Measurements from ENCODE around the gene MRPL58. TPM values are rescaled to one million over a fixed set of nuclear protein-coding genes. Genes with fewer than 3 reads are reported as not detected.

MRPL58 gene
- total RNA-seq, 4 donors from 2014 or later = 97.9 to 141 (median 107) TPM

DNA sequence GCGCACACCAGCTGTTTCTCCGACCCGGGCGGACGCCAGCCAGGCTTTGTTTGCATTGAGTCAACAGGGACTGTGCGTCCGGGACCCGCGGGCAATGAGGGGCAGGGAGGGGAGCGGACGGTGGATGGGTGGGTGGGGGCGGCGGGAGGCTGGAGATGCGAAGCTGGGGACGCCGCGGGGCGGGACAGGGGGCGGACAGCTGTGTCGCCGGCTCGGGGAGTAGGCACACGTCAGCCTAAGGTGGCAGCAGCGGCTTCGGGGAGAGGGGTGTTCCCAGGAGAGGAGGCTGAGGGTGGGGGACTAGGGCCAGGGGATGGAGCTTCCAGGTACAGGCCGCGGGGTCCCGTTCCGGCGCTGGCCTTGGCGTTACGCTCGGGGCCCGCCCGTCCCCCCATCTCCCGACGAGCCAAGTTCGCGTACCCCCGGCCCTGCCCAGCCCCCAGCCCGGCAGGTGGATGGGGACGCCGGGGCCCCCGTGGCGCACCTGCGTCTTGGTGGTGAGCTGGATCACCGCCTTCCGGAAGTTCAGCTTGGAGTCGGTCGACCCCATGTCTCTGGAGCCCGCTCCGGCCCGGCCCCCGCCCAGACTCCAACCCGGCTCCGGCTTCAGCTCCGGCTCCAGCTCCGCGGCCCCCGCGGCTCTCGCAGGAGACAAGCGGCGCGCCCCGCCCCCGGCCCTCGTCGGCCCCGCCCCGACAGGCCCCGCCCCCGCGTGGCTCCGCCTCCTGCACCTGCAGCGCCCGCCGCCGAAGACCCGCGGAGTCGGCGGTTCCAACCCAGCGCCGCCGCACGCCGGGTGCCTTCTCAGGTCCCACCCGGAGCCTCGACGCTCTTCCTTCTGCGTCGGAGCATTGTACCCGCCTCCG is 40.1 kb upstream of the MRPL58 start, which contains the start of gene HID1:
HID1 (minus strand) TSS at position 653 of the 866 bp plus-strand sequence; CDS start at position 550, 103 bp downstream.
- H3K4me1 ChIP-seq = peaks cover 0 to 7% of the 10 kb centered on the region in 2 donors
- ATAC-seq (peak; percentile 51 to 67), DNase-seq (no peak)
- in situ Hi-C loops (cut with MboI; ENCODE audit: low sequenced_read_pairs in 4 of 4) = loop anchor here in 1 of 4 donors (25.0 kb wide), 1 partner anchor 215 kb away; the partner anchor contains the start of gene SUMO2
- peak within 1 kb of the TSS; percentile 54 to 63 (median 60) for H3K4me3 ChIP-seq
- no peaks in the 10 kb centered on the region for H3K36me3 ChIP-seq
- no peaks in the 10 kb centered on the region for H3K9me3 ChIP-seq
- intact Hi-C loops (cut with DNase I; ENCODE audit: low total_unique reads) = no loop called here
- H3K27me3 ChIP-seq = peaks cover 11 to 28% (median 20%) of the 10 kb centered on the region in 3 donors
- TF ChIP-seq POLR2A (IDR thresholded peaks at IDR 0.05) (no peak), CTCF (IDR thresholded peaks at IDR 0.05 in 4 of 5, conservative IDR thresholded peaks at IDR 0.05 in 1 of 5) (no peak)
- peak within 1 kb of the TSS; percentile 34 to 62 (median 58) for H3K27ac ChIP-seq

- Histone ChIP-seq H3K27me3 (peaks cover 11 to 28% (median 20%) of the 10 kb centered on the region in 3 donors), H3K27ac (no peak overlapping the region), H3K4me3 (peak overlapping the region; percentile 54 to 63 (median 60)), H3K36me3 (no peaks in the 10 kb centered on the region), H3K4me1 (peaks cover 0 to 7% of the 10 kb centered on the region in 2 donors), H3K9me3 (no peaks in the 10 kb centered on the region)
- no peak for DNase-seq
- ATAC-seq = no peak
- intact Hi-C loops (cut with DNase I; ENCODE audit: low total_unique reads) (loop anchor here (1.0 kb wide), 1 partner anchor 39 kb away; the partner anchor contains the start of gene MRPL58), in situ Hi-C loops (cut with MboI; ENCODE audit: low sequenced_read_pairs in 4 of 4) (loop anchor here in 1 of 4 donors (25.0 kb wide), 1 partner anchor 214 kb away; the partner anchor contains the start of gene SUMO2)
- TF ChIP-seq POLR2A (IDR thresholded peaks at IDR 0.05) (no peak), CTCF (IDR thresholded peaks at IDR 0.05 in 4 of 5, conservative IDR thresholded peaks at IDR 0.05 in 1 of 5) (no peak)
Measured at GRCh38 chr17:74972973-74973328, 39.5 kb upstream of the MRPL58 start.

GRCh38 chr17:74975943-74976342 is 36.5 kb upstream of the MRPL58 start:
- ATAC-seq (no peak), DNase-seq (no peak)
- peaks cover 11 to 25% (median 21%) of the 10 kb centered on the region in 3 donors for H3K27me3 ChIP-seq
- H3K27ac ChIP-seq = no peak overlapping the region
- intact Hi-C loops (cut with DNase I; ENCODE audit: low total_unique reads) = no loop called here
- no peak for TF ChIP-seq POLR2A (IDR thresholded peaks at IDR 0.05)
- TF ChIP-seq CTCF (IDR thresholded peaks at IDR 0.05 in 4 of 5, conservative IDR thresholded peaks at IDR 0.05 in 1 of 5) = no peak
- no peaks in the 10 kb centered on the region for H3K36me3 ChIP-seq
- H3K4me1 ChIP-seq = peaks cover 0 to 7% of the 10 kb centered on the region in 2 donors
- in situ Hi-C loops (cut with MboI; ENCODE audit: low sequenced_read_pairs in 4 of 4) = no loop called here
- no peaks in the 10 kb centered on the region for H3K9me3 ChIP-seq
- no peak overlapping the region for H3K4me3 ChIP-seq

GRCh38 chr17:74977802-74978201 is 34.7 kb upstream of the MRPL58 start:
- intact Hi-C loops (cut with DNase I; ENCODE audit: low total_unique reads) (no loop called here), in situ Hi-C loops (cut with MboI; ENCODE audit: low sequenced_read_pairs in 4 of 4) (no loop called here)
- peaks cover 6 to 13% of the 10 kb centered on the region in 2 donors for H3K4me1 ChIP-seq
- TF ChIP-seq CTCF (IDR thresholded peaks at IDR 0.05 in 4 of 5, conservative IDR thresholded peaks at IDR 0.05 in 1 of 5) (no peak), POLR2A (IDR thresholded peaks at IDR 0.05) (no peak)
- H3K9me3 ChIP-seq = no peaks in the 10 kb centered on the region
- H3K27ac ChIP-seq = no peak overlapping the region
- DNase-seq (no peak), ATAC-seq (no peak)
- H3K4me3 ChIP-seq = no peak overlapping the region
- H3K36me3 ChIP-seq = no peaks in the 10 kb centered on the region
- peaks cover 3 to 23% (median 14%) of the 10 kb centered on the region in 3 donors for H3K27me3 ChIP-seq

Data from gastrocnemius medialis (tissue), 4 donors.